Neutrophil (primary cell): ENCODE results near the gene CCNL2.

Experiments
- H3K27ac ChIP-seq: fragments of 200-600 bp; sonication (generic); 2 replicates; pipeline ENCODE4 v1.5.1; 2016; ENCODE audit warnings: mild to moderate bottlenecking, moderate library complexity
- H3K27me3 ChIP-seq: fragments of 200-600 bp; sonication (generic); 2 replicates; pipeline ENCODE4 v1.6.0; 2016; ENCODE audit warnings: mild to moderate bottlenecking
- H3K36me3 ChIP-seq: fragments of 200-600 bp; sonication (generic); 2 replicates; pipeline ENCODE4 v1.5.1; 2017
- H3K4me1 ChIP-seq, 2 experiments: fragments of 200-600 bp in 1 of 2; sonication (generic) in 1 of 2; 1 replicate in 1 of 2; 2 replicates in 1 of 2; pipeline versions ENCODE4 v1.5.1 to v1.6.1; 2013 to 2016; ENCODE audit warnings: low read depth in 1 of 2, low read length in 1 of 2, mild to moderate bottlenecking in 1 of 2, moderate library complexity in 1 of 2; ENCODE audit not compliant: control insufficient read depth in 1 of 2, insufficient read depth in 1 of 2
- H3K4me3 ChIP-seq, 2 experiments: fragments of 200-600 bp in 1 of 2; sonication (generic) in 1 of 2; 1 replicate in 1 of 2; 2 replicates in 1 of 2; pipeline ENCODE4 v1.5.1; 2013 to 2016; ENCODE audit warnings: low read depth in 1 of 2, low read length in 1 of 2, mild to moderate bottlenecking in 1 of 2, moderate library complexity in 1 of 2
- H3K9me3 ChIP-seq: fragments of 200-600 bp; sonication (generic); 2 replicates; pipeline ENCODE4 v1.5.1; 2016
- CTCF ChIP-seq: fragments of 200-600 bp; sonication (generic); IDR thresholded peaks from 2 replicates; pipeline ENCODE4 v1.5.1; 2016; ENCODE audit warnings: antibody characterized with exemption

Gene CCNL2

GRCh38 chr1:1402072-1402900 lies 3.2 kb upstream of the CCNL2 start:
- no peak overlapping the region for H3K27ac ChIP-seq
- no peaks in the 10 kb centered on the region for H3K27me3 ChIP-seq
- no peak overlapping the region for H3K4me3 ChIP-seq
- no peaks in the 10 kb centered on the region for H3K9me3 ChIP-seq
- peaks cover 57% of the 10 kb centered on the region for H3K36me3 ChIP-seq
- H3K4me1 ChIP-seq: peaks cover 40 to 41% of the 10 kb centered on the region in 2 experiments
- no peak for TF ChIP-seq CTCF

- Histone ChIP-seq H3K36me3 (peaks cover 64% of the 10 kb centered on the region), H3K27ac (no peak overlapping the region), H3K4me3 (no peak overlapping the region), H3K9me3 (no peaks in the 10 kb centered on the region), H3K4me1 (peaks cover 34 to 37% of the 10 kb centered on the region in 2 experiments), H3K27me3 (no peaks in the 10 kb centered on the region)
- TF ChIP-seq CTCF: no peak
Observed at GRCh38 chr1:1401457-1402010, 2.4 kb upstream of the CCNL2 start.

- H3K27ac ChIP-seq: peak overlapping the region; percentile 89
- no peaks in the 10 kb centered on the region for H3K27me3 ChIP-seq
- TF ChIP-seq CTCF: no peak
- peak overlapping the region; percentile 79 to 80 for H3K4me3 ChIP-seq
- H3K9me3 ChIP-seq: no peaks in the 10 kb centered on the region
- peaks cover 28 to 30% of the 10 kb centered on the region in 2 experiments for H3K4me1 ChIP-seq
- H3K36me3 ChIP-seq: peaks cover 65% of the 10 kb centered on the region
Observed at GRCh38 chr1:1400576-1401456, 1.7 kb upstream of the CCNL2 start.

GRCh38 chr1:1399872-1400575 lies 889 bp upstream of the CCNL2 start:
- peaks cover 65% of the 10 kb centered on the region for H3K36me3 ChIP-seq
- no peak for TF ChIP-seq CTCF
- H3K27ac ChIP-seq: peak overlapping the region; percentile 89
- H3K27me3 ChIP-seq: no peaks in the 10 kb centered on the region
- no peaks in the 10 kb centered on the region for H3K9me3 ChIP-seq
- H3K4me3 ChIP-seq: peak overlapping the region; percentile 79 to 80
- peaks cover 28 to 30% of the 10 kb centered on the region in 2 experiments for H3K4me1 ChIP-seq

GRCh38 chr1:1398677-1399186 lies 403 bp downstream of the CCNL2 start:
- no peaks in the 10 kb centered on the region for H3K27me3 ChIP-seq
- peaks cover 70% of the 10 kb centered on the region for H3K36me3 ChIP-seq
- H3K4me3 ChIP-seq: peak overlapping the region; percentile 79 to 80
- TF ChIP-seq CTCF: no peak
- peak overlapping the region; percentile 89 for H3K27ac ChIP-seq
- peaks cover 28 to 30% of the 10 kb centered on the region in 2 experiments for H3K4me1 ChIP-seq
- H3K9me3 ChIP-seq: no peaks in the 10 kb centered on the region
